Right atrium auricular region (tissue), 2 donors: Measurements from ENCODE around the gene DDN. TPM values are rescaled to one million over a fixed set of nuclear protein-coding genes. Genes with fewer than 3 reads are reported as not detected.

Experiments
- DNase-seq: peaks from one replicate; pipeline ENCODE4 v3.0.0-alpha.2; 2019; ENCODE audit warnings: low spot score
- H3K27ac ChIP-seq, 2 donors: fragments of 200-600 bp; sonication (generic); 1 replicate in 1 of 2; 2 replicates in 1 of 2; pipeline ENCODE4 v1.5.1; 2016 to 2019
- H3K27me3 ChIP-seq, 2 donors: fragments of 200-600 bp; sonication (generic); one replicate each; pipeline versions ENCODE4 v1.5.1 to v1.6.0; 2017 to 2019
- H3K36me3 ChIP-seq: fragments of 200-600 bp; sonication (generic); one replicate; pipeline ENCODE4 v1.5.1; 2016
- H3K4me1 ChIP-seq, 2 donors: fragments of 200-600 bp; sonication (generic); one replicate each; pipeline versions ENCODE4 v1.5.1 to v1.6.0; 2017 to 2019
- H3K4me3 ChIP-seq, 2 donors: fragments of 200-600 bp; sonication (generic); 1 replicate in 1 of 2; 2 replicates in 1 of 2; pipeline ENCODE4 v1.5.1; 2017 to 2019; ENCODE audit warnings: mild to moderate bottlenecking in 1 of 2, moderate library complexity in 1 of 2
- H3K9me3 ChIP-seq, 2 donors: fragments of 200-600 bp; sonication (generic); one replicate each; pipeline ENCODE4 v1.5.1; 2019
- CTCF ChIP-seq, 2 donors: fragments of 200-600 bp; sonication (generic); IDR thresholded peaks; one replicate each; pipeline ENCODE4 v1.5.1; 2019; ENCODE audit warnings: antibody characterized with exemption in 2 of 2
- total RNA-seq, 2 donors: library from RNA; depleted of rRNA; stranded (reverse); fragments of >200 nt; gene quantifications; one replicate each; pipeline ENCODE4 v1.1.0, GENCODE V29; 2016

The DDN gene
- total RNA-seq, 2 donors from 2014 or later = 0.44 to 0.67 TPM

DNA sequence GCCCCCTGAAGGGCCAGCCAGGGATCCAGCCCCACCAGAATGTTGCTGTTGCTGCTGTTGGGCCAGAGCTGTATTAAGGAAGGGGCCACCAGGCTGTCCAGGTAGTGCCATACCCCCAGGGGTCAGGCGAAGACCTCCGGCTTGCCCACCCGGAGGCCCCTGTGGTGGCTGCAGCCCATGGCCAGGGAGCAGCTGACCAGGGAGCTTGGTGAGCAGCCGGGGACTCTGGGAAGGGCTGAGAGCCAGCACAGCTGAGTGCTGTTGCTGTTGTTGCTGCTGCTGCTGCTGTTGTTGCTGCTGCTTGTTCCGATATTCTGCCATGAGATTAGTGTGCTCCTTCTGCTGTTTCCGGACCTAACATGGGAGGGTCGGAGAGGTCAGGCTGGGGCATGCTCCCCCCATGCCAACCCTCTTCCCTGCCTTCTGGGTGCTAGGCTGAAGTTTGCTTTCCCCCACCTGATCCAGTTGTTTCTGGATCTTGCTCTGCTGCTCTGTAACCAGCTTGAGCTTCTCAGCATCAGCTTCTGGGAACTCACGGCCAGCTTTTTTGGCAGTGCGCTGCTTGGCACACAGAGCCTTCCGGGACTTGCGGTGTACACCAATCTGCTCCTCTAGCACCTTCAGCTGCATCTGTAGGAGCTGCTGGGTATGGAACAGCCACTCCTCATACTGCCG is 34.6 kb upstream of the DDN start:
- H3K4me1 ChIP-seq = no peaks in the 10 kb centered on the region
- peaks cover 84% of the 10 kb centered on the region for H3K36me3 ChIP-seq
- H3K4me3 ChIP-seq = no peak overlapping the region
- no peaks in the 10 kb centered on the region for H3K27me3 ChIP-seq
- H3K9me3 ChIP-seq = no peaks in the 10 kb centered on the region
- no peak for DNase-seq
- no peak overlapping the region for H3K27ac ChIP-seq
- TF ChIP-seq CTCF (IDR thresholded peaks at IDR 0.05) = no peak

DNA sequence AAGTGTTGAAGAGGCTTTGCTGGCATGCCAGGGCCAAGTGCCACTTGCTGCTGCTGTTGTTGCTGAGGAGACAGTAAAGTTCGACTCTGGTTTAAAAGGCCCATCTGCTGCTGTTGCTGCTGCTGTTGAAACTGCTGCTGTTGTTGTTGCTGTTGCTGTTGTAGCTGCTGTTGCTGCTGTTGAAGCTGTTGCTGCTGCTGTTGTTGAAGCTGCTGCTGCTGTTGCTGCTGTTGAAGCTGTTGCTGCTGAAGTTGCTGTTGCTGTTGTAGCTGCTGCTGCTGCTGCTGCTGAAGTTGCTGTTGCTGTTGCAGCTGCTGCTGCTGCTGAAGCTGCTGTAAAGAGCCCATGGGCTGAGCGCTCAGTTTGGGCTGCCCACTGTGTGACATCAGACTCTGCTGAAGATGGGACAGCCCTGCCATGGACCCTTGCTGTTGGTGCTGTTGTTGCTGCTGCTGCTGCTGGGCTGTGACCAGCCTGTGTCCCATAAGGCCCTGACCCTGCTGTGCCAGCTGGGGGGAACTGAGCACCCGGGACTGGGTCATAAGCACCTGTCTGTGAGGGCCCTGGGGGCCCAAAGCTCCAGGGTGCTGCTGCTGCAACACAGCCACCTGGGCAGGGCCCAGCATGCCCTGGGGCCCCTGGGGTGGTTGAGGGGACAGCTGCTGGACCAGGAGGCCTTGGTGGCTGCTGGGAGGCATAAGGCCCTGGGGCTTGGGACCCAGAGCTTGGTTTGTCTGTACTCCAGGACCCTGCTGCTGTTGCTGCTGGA is 33.7 kb upstream of the DDN start:
- no peak overlapping the region for H3K4me3 ChIP-seq
- H3K9me3 ChIP-seq = no peaks in the 10 kb centered on the region
- no peak overlapping the region for H3K27ac ChIP-seq
- peaks cover 84% of the 10 kb centered on the region for H3K36me3 ChIP-seq
- no peaks in the 10 kb centered on the region for H3K27me3 ChIP-seq
- no peaks in the 10 kb centered on the region for H3K4me1 ChIP-seq
- no peak for TF ChIP-seq CTCF (IDR thresholded peaks at IDR 0.05)
- no peak for DNase-seq

DNA sequence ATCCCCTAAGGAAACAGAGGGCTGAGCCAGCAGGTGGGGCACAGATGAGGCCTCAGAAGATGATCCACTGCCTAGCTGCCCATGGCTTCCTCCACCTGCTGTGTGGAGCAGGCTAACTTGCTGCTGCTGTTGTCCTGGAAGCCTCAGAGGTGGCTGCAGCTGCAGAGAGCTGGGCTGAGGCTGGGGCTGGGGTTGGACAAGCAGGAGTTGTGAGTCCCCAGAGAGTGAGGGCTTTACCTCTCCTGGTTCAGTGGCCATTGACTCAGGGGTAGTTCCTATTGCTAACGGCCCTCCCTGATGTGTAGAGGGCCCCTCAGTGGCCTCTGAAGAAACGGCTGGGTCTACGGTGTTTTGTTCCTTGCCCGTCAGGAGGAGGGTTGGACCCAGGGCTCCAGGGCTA is 33.1 kb upstream of the DDN start:
- H3K27me3 ChIP-seq = no peaks in the 10 kb centered on the region
- no peak overlapping the region for H3K27ac ChIP-seq
- H3K9me3 ChIP-seq = no peaks in the 10 kb centered on the region
- H3K36me3 ChIP-seq = peaks cover 84% of the 10 kb centered on the region
- H3K4me3 ChIP-seq = no peak overlapping the region
- no peaks in the 10 kb centered on the region for H3K4me1 ChIP-seq
- no peak for TF ChIP-seq CTCF (IDR thresholded peaks at IDR 0.05)
- no peak for DNase-seq

- Histone ChIP-seq H3K27ac (no peak overlapping the region), H3K9me3 (no peaks in the 10 kb centered on the region), H3K4me1 (no peaks in the 10 kb centered on the region), H3K27me3 (no peaks in the 10 kb centered on the region), H3K4me3 (no peak overlapping the region), H3K36me3 (peaks cover 84% of the 10 kb centered on the region)
- no peak for TF ChIP-seq CTCF (IDR thresholded peaks at IDR 0.05)
- DNase-seq = no peak
These were observed 32.5 kb upstream of the DDN start for GRCh38 chr12:49031573-49032161.

- Histone ChIP-seq H3K4me3 (no peak overlapping the region), H3K36me3 (peaks cover 90% of the 10 kb centered on the region), H3K9me3 (no peaks in the 10 kb centered on the region), H3K27me3 (no peaks in the 10 kb centered on the region), H3K4me1 (no peaks in the 10 kb centered on the region), H3K27ac (no peak overlapping the region)
- TF ChIP-seq CTCF (IDR thresholded peaks at IDR 0.05) = no peak
- DNase-seq = no peak
These were observed 31.8 kb upstream of the DDN start for GRCh38 chr12:49030714-49031572.
